ENCODE measurements around the gene TAF8. TPM values are rescaled to one million over a fixed set of nuclear protein-coding genes. Genes with fewer than 3 reads are reported as not detected.
"Not testable (repeated sequence)": the region's sequence is repeated elsewhere in the genome, so short reads cannot be mapped to it uniquely, and the experiment has no call there.

The TAF8 gene
- total and polyA plus RNA-seq, 10 of the 15 experiments (the other 5 are each of a cell fraction or from before 2014, with no cell fraction given), result 11.7 to 30.9 (median 19.9) TPM

DNA sequence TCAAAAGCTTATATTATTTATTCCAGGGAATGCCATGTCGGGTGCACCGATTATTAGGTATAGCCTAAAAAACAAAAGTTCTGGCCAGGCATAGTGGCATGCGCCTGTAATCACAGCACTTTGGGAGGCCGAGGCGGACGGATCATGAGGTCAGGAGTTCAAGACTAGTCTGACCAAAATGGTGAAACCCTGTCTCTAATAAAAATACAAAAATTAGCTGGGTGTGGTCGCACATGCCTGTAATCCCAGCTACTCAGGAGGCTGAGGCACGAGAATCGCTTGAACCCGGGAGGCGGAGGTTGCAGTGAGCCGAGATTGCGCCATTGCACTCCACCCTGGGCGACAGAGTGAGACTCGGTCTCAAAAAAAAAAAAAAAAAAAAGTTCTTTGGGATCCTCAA is 12.7 kb upstream of the TAF8 start:
- H3K27me3 ChIP-seq (replicated peaks in 1 of 2; ENCODE audit: control insufficient read depth in 2 of 2, insufficient read depth in 2 of 2, low read length in 1 of 2); H3K36me3 ChIP-seq (ENCODE audit: control insufficient read depth in 2 of 2, insufficient read depth in 2 of 2, low read length in 1 of 2); BruUV-seq (replicated peaks); in situ Hi-C loops (cut with MboI); SMC1A ChIA-PET (ENCODE audit: uncharacterized antibody, unreplicated experiment); H3K9me3 ChIP-seq (replicated peaks; ENCODE audit: control insufficient read depth, insufficient read depth, low read length); FAIRE-seq; H3K4me2 ChIP-seq (ENCODE audit: control insufficient read depth, insufficient read depth); H3K4me3 ChIP-seq; DNase-seq (ENCODE audit: low read depth, low spot score); RAD21 ChIA-PET (ENCODE audit: unreplicated experiment); H3K9ac ChIP-seq (ENCODE audit: control insufficient read depth, insufficient read depth, low read length); H3K79me2 ChIP-seq (ENCODE audit: control insufficient read depth, insufficient read depth, low read length); H2AFZ ChIP-seq (ENCODE audit: control insufficient read depth, low read depth, low read length); H4K20me1 ChIP-seq (ENCODE audit: control insufficient read depth, insufficient read depth); CTCF ChIA-PET; ATAC-seq; POLR2A ChIA-PET; H3K27ac ChIP-seq (ENCODE audit: control insufficient read depth, insufficient read depth); intact Hi-C loops (cut with micrococcal nuclease; ENCODE audit: unreplicated experiment): not testable (repeated sequence)
- 89% methylated on average over 14 of the region's 15 CpGs for WGBS (ENCODE audit: insufficient coverage, insufficient replicate concordance, low lambda C conversion rate, missing lambda C conversion rate)
- peaks cover 13% of the 10 kb centered on the region for H3K4me1 ChIP-seq (ENCODE audit: control insufficient read depth, insufficient read depth, low read length)

DNA sequence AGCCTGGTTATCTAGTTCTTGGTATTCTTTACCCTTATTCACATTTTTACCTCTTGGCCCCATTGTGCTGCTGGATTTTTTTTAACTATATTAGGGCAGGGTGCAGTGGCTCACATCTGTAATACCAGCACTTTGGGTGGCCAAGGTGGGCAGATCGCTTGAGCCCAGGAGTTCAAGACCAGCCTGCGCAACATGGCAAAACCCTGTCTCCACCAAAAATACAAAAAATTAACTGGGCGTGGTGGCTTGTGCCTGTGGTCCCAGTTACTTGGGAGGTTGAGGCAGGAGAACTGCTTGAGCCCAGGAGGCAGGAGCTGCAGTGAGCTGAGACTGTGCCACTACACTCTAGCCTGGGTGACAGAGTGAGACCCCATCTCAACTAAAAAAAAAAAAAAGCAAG is 12.2 kb upstream of the TAF8 start:
- H2AFZ ChIP-seq (ENCODE audit: control insufficient read depth, low read depth, low read length), result no peak overlapping the region
- TF ChIP-seq CREB1 (IDR thresholded peaks at IDR 0.05; ENCODE audit: low read depth) (no peak), CBX5 (IDR thresholded peaks at IDR 0.05; ENCODE audit: low read depth) (no peak), KAT2A (conservative IDR thresholded peaks at IDR 0.05; ENCODE audit: control insufficient read depth, low read depth, low read length) (no peak)
- RAD21 ChIA-PET (ENCODE audit: unreplicated experiment), result no interaction called here
- no peak overlapping the region for H3K4me2 ChIP-seq (ENCODE audit: control insufficient read depth, insufficient read depth)
- no peaks in the 10 kb centered on the region for H4K20me1 ChIP-seq (ENCODE audit: control insufficient read depth, insufficient read depth)
- intact Hi-C loops (cut with micrococcal nuclease; ENCODE audit: unreplicated experiment) (no loop called here), in situ Hi-C loops (cut with MboI) (no loop called here)
- FAIRE-seq (no peak), DNase-seq (ENCODE audit: low read depth, low spot score) (no peak), ATAC-seq (no peak)
- H3K36me3 ChIP-seq (ENCODE audit: control insufficient read depth in 2 of 2, insufficient read depth in 2 of 2, low read length in 1 of 2), result no peaks in the 10 kb centered on the region
- CTCF ChIA-PET, result interaction anchor here (1.8 kb wide), 1 partner anchor 10 kb away, joined by 7 read pairs; no protein-coding TSS in a partner anchor
- SMC1A ChIA-PET (ENCODE audit: uncharacterized antibody, unreplicated experiment), result interaction anchor here (1.0 kb wide), 1 partner anchor 10 kb away, joined by 5 read pairs; no protein-coding TSS in a partner anchor
- H3K79me2 ChIP-seq (ENCODE audit: control insufficient read depth, insufficient read depth, low read length), result no peaks in the 10 kb centered on the region
- no peak overlapping the region for H3K4me3 ChIP-seq
- H3K4me1 ChIP-seq (ENCODE audit: control insufficient read depth, insufficient read depth, low read length), result peaks cover 13% of the 10 kb centered on the region
- H3K9me3 ChIP-seq (replicated peaks; ENCODE audit: control insufficient read depth, insufficient read depth, low read length), result no peaks in the 10 kb centered on the region
- WGBS (ENCODE audit: insufficient coverage, insufficient replicate concordance, low lambda C conversion rate, missing lambda C conversion rate), result 98% methylated on average over 3 of the region's 3 CpGs
- no TSS peak for BruUV-seq (replicated peaks)
- no peak overlapping the region for H3K9ac ChIP-seq (ENCODE audit: control insufficient read depth, insufficient read depth, low read length)
- POLR2A ChIA-PET, result no interaction called here
- H3K27me3 ChIP-seq (replicated peaks in 1 of 2; ENCODE audit: control insufficient read depth in 2 of 2, insufficient read depth in 2 of 2, low read length in 1 of 2), result no peaks in the 10 kb centered on the region
- H3K27ac ChIP-seq (ENCODE audit: control insufficient read depth, insufficient read depth), result no peak overlapping the region

All from GM12878 (cell line).